Tibial nerve (tissue), 3 donors: ENCODE measurements around the gene FGF14.

Experiments used
- CTCF ChIP-seq, 5 experiments: fragments of 200-600 bp in 3 of 5; fragments of 450-650 bp in 2 of 5; sonication (generic) in 3 of 5; IDR thresholded peaks; one replicate each; pipeline ENCODE4 v1.5.1; 2016 to 2019; ENCODE audit warnings: antibody characterized with exemption in 5 of 5, mild to moderate bottlenecking in 3 of 5, moderate library complexity in 2 of 5
- POLR2A ChIP-seq, 2 donors: fragments of 450-650 bp; IDR thresholded peaks; one replicate each; pipeline ENCODE4 v1.6.1; 2017; ENCODE audit warnings: antibody characterized with exemption in 2 of 2, mild to moderate bottlenecking in 2 of 2, moderate library complexity in 2 of 2

- no peak for TF ChIP-seq POLR2A (IDR thresholded peaks at IDR 0.05)
- no peak for TF ChIP-seq CTCF (IDR thresholded peaks at IDR 0.05)
Measured at GRCh38 chr13:102354011-102354410, 47.8 kb downstream of the FGF14 start.
